Measurements from ENCODE around the gene FIG4. TPM values are rescaled to one million over a fixed set of nuclear protein-coding genes. Genes with fewer than 3 reads are reported as not detected.
"Not testable (repeated sequence)": the region's sequence is repeated elsewhere in the genome, so short reads cannot be mapped to it uniquely, and the experiment has no call there.

Gene FIG4
- total and polyA plus RNA-seq, 2 experiments from 2014 or later, result 8.0 to 10.9 TPM

GRCh38 chr6:109867009-109867969, 176.2 kb downstream of the FIG4 start:
- peak overlapping the region; percentile 43 for H2AFZ ChIP-seq
- H3K79me2 ChIP-seq, result no peaks in the 10 kb centered on the region
- no peaks in the 10 kb centered on the region for H3K36me3 ChIP-seq (replicated peaks; ENCODE audit: insufficient read depth, low read depth)
- peak overlapping the region; percentile 79 for H3K27ac ChIP-seq
- peaks cover 5% of the 10 kb centered on the region for H3K4me1 ChIP-seq (ENCODE audit: insufficient read depth)
- H3K27me3 ChIP-seq, result no peaks in the 10 kb centered on the region
- no peak overlapping the region for H3K4me3 ChIP-seq
- H4K20me1 ChIP-seq (ENCODE audit: insufficient read depth, poor library complexity, severe bottlenecking), result no peaks in the 10 kb centered on the region
- H3K9me2 ChIP-seq (replicated peaks; ENCODE audit: insufficient read depth), result no peaks in the 10 kb centered on the region
- peak; percentile 82 for DNase-seq (ENCODE audit: low spot score)
- peak overlapping the region; percentile 34 for H3K4me2 ChIP-seq
- 23% methylated on average over 7 of the region's 7 CpGs for WGBS (ENCODE audit: low lambda C conversion rate, missing lambda C conversion rate)
- H3K9me3 ChIP-seq (ENCODE audit: low read depth), result no peaks in the 10 kb centered on the region
- no peak for TF ChIP-seq CTCF (IDR thresholded peaks at IDR 0.05; ENCODE audit: poor library complexity)
- no peak for TF ChIP-seq EZH2 (IDR thresholded peaks at IDR 0.05; ENCODE audit: borderline replicate concordance)
- TF ChIP-seq EZH2phosphoT487 (IDR thresholded peaks at IDR 0.05; ENCODE audit: low read depth, severe bottlenecking, unreplicated experiment), result no peak

GRCh38 chr6:109867970-109868358, 176.9 kb downstream of the FIG4 start:
- H2AFZ ChIP-seq, result no peak overlapping the region
- no peaks in the 10 kb centered on the region for H3K36me3 ChIP-seq (replicated peaks; ENCODE audit: insufficient read depth, low read depth)

GRCh38 chr6:109869398-109870088, 178.4 kb downstream of the FIG4 start:
- 51% methylated on average over 5 of the region's 5 CpGs for WGBS (ENCODE audit: low lambda C conversion rate, missing lambda C conversion rate)
- H3K4me1 ChIP-seq (ENCODE audit: insufficient read depth); H2AFZ ChIP-seq; H3K36me3 ChIP-seq (replicated peaks; ENCODE audit: insufficient read depth, low read depth); H3K9me3 ChIP-seq (ENCODE audit: low read depth); H3K27me3 ChIP-seq; H3K4me2 ChIP-seq; H4K20me1 ChIP-seq (ENCODE audit: insufficient read depth, poor library complexity, severe bottlenecking); H3K27ac ChIP-seq; H3K79me2 ChIP-seq; H3K4me3 ChIP-seq; H3K9me2 ChIP-seq (replicated peaks; ENCODE audit: insufficient read depth): not testable (repeated sequence)
- peak; percentile 45 for DNase-seq (ENCODE audit: low spot score)

More at GRCh38 chr6:109867970-109868358, 176.9 kb downstream of the FIG4 start:
- Histone ChIP-seq H3K27me3 (no peaks in the 10 kb centered on the region), H3K79me2 (no peaks in the 10 kb centered on the region), H3K4me3 (no peak overlapping the region), H3K4me2 (no peak overlapping the region), H4K20me1 (ENCODE audit: insufficient read depth, poor library complexity, severe bottlenecking) (no peaks in the 10 kb centered on the region), H3K9me3 (ENCODE audit: low read depth) (no peaks in the 10 kb centered on the region), H3K27ac (peak overlapping the region; percentile 49), H3K9me2 (replicated peaks; ENCODE audit: insufficient read depth) (no peaks in the 10 kb centered on the region), H3K4me1 (ENCODE audit: insufficient read depth) (peaks cover 5% of the 10 kb centered on the region)
- WGBS (ENCODE audit: low lambda C conversion rate, missing lambda C conversion rate), result 35% methylated on average over 2 of the region's 2 CpGs
- TF ChIP-seq CTCF (IDR thresholded peaks at IDR 0.05; ENCODE audit: poor library complexity) (no peak), EZH2 (IDR thresholded peaks at IDR 0.05; ENCODE audit: borderline replicate concordance) (no peak), EZH2phosphoT487 (IDR thresholded peaks at IDR 0.05; ENCODE audit: low read depth, severe bottlenecking, unreplicated experiment) (no peak)
- DNase-seq (ENCODE audit: low spot score), result peak; percentile 28

GRCh38 chr6:109870089-109870410, 179.0 kb downstream of the FIG4 start:
- H3K9me3 ChIP-seq (ENCODE audit: low read depth), result no peaks in the 10 kb centered on the region
- WGBS (ENCODE audit: low lambda C conversion rate, missing lambda C conversion rate), result 63% methylated on average over 5 of the region's 5 CpGs

More at GRCh38 chr6:109870089-109870410, 179.0 kb downstream of the FIG4 start:
- DNase-seq (ENCODE audit: low spot score), result no peak
- TF ChIP-seq EZH2 (IDR thresholded peaks at IDR 0.05; ENCODE audit: borderline replicate concordance), result no peak
- Histone ChIP-seq H3K4me2 (no peak overlapping the region), H3K9me2 (replicated peaks; ENCODE audit: insufficient read depth) (no peaks in the 10 kb centered on the region), H3K79me2 (no peaks in the 10 kb centered on the region), H3K4me1 (ENCODE audit: insufficient read depth) (peaks cover 5% of the 10 kb centered on the region), H4K20me1 (ENCODE audit: insufficient read depth, poor library complexity, severe bottlenecking) (no peaks in the 10 kb centered on the region), H3K36me3 (replicated peaks; ENCODE audit: insufficient read depth, low read depth) (no peaks in the 10 kb centered on the region), H3K4me3 (no peak overlapping the region), H3K27me3 (no peaks in the 10 kb centered on the region), H2AFZ (no peak overlapping the region), H3K27ac (no peak overlapping the region)
